GM12878 (cell line): ENCODE results near the gene PURA. TPM values are rescaled to one million over a fixed set of nuclear protein-coding genes. Genes with fewer than 3 reads are reported as not detected.

Experiments
- ATAC-seq: fragments of 200-7000 bp; cut with Tn5 transposase; 3 replicates; pipeline ENCODE4 v1.9.1; 2020; ENCODE audit warnings: mild to moderate bottlenecking, moderate library complexity
- BruUV-seq: library from RNA; stranded (reverse); fragments of 400-500 nt; replicated peaks from 2 replicates; lab custom pipeline; 2021; lab: Mats Ljungman, UMichigan
- CTCF ChIA-PET: fragments of 300-600 bp; sonication (Branson Sonifier 250); formaldehyde crosslinking; extraction: SDS; loops from one replicate; lab custom pipeline; 2021; ENCODE audit warnings: inconsistent platforms; lab: Yijun Ruan, JAX
- POLR2A ChIA-PET: fragments of 350-600 bp; formaldehyde crosslinking; extraction: SDS; loops from one replicate; lab custom pipeline; 2021; ENCODE audit warnings: inconsistent platforms; lab: Charles Lee
- RAD21 ChIA-PET: fragments of 300-600 bp; sonication (Branson Sonifier 250); formaldehyde crosslinking; loops from one replicate; lab custom pipeline; 2023; ENCODE audit warnings: antibody characterized with exemption; ENCODE audit not compliant: unreplicated experiment; lab: Charles Lee
- SMC1A ChIA-PET: fragments of 300-600 bp; sonication (Branson Sonifier 250); formaldehyde crosslinking; loops from one replicate; lab custom pipeline; 2023; ENCODE audit not compliant: unreplicated experiment, uncharacterized antibody; lab: Charles Lee
- DNase-seq: peaks from one replicate; pipeline ENCODE4 v3.0.0-alpha.2; 2011; ENCODE audit warnings: low read depth, low spot score
- FAIRE-seq: peaks from 3 replicates; lab custom pipeline; 2011; peaks lifted over from hg19 to GRCh38; lab: Jason Lieb, UNC
- H2AFZ ChIP-seq: 2 replicates; pipeline ENCODE4 v1.6.0; 2011; ENCODE audit warnings: low read depth, low read length, control low read depth; ENCODE audit not compliant: control insufficient read depth
- H3K27ac ChIP-seq: 2 replicates; pipeline ENCODE4 v1.5.1; 2011; ENCODE audit warnings: control low read depth; ENCODE audit not compliant: control insufficient read depth, insufficient read depth
- H3K27me3 ChIP-seq, 2 experiments: replicated peaks in 1 of 2; 2 replicates each; pipeline versions ENCODE4 v1.6.0 to v1.6.1; 2011; ENCODE audit warnings: low read length in 1 of 2; ENCODE audit not compliant: control insufficient read depth in 2 of 2, insufficient read depth in 2 of 2
- H3K36me3 ChIP-seq, 2 experiments: 2 replicates each; pipeline ENCODE4 v1.5.1; 2011; ENCODE audit warnings: low read length in 1 of 2; ENCODE audit not compliant: control insufficient read depth in 2 of 2, insufficient read depth in 2 of 2
- H3K4me1 ChIP-seq: 2 replicates; pipeline ENCODE4 v1.6.1; 2011; ENCODE audit warnings: mild to moderate bottlenecking, low read length, moderate library complexity, mixed read lengths; ENCODE audit not compliant: control insufficient read depth, insufficient read depth
- H3K4me2 ChIP-seq: 2 replicates; pipeline ENCODE4 v1.6.0; 2011; ENCODE audit warnings: control low read depth; ENCODE audit not compliant: control insufficient read depth, insufficient read depth
- H3K4me3 ChIP-seq: fragments of 200-600 bp; sonication (generic); 2 replicates; pipeline ENCODE4 v1.5.1; 2016
- H3K79me2 ChIP-seq: 2 replicates; pipeline ENCODE4 v1.6.0; 2011; ENCODE audit warnings: low read length; ENCODE audit not compliant: control insufficient read depth, insufficient read depth
- H3K9ac ChIP-seq: 2 replicates; pipeline ENCODE4 v1.8.0; 2011; ENCODE audit warnings: low read length, control low read depth, mixed read lengths; ENCODE audit not compliant: control insufficient read depth, insufficient read depth
- H3K9me3 ChIP-seq: replicated peaks from 3 replicates; pipeline ENCODE4 v1.5.1; 2011; ENCODE audit warnings: mild to moderate bottlenecking, low read length; ENCODE audit not compliant: control insufficient read depth, insufficient read depth
- H4K20me1 ChIP-seq: 2 replicates; pipeline ENCODE4 v1.6.0; 2011; ENCODE audit not compliant: control insufficient read depth, insufficient read depth
- EZH2 ChIP-seq: IDR thresholded peaks from 2 replicates; pipeline ENCODE4 v1.6.1; 2012; ENCODE audit warnings: low read depth, mild to moderate bottlenecking, control low read depth, inconsistent platforms, low read length, borderline replicate concordance; ENCODE audit not compliant: control insufficient read depth
- HCFC1 ChIP-seq: fragments of 150-350 bp; IDR thresholded peaks from 2 replicates; pipeline ENCODE4 v1.6.1; 2014; ENCODE audit warnings: low read length
- HDAC6 ChIP-seq: fragments of 200-600 bp; sonication (generic); IDR thresholded peaks from one replicate; pipeline ENCODE4 v1.8.0; 2017; ENCODE audit warnings: antibody characterized with exemption; ENCODE audit not compliant: unreplicated experiment
- PAX5 ChIP-seq: IDR thresholded peaks from 2 replicates; pipeline ENCODE4 v1.6.1; 2011; ENCODE audit warnings: low read depth, low read length, borderline replicate concordance
- POLR2AphosphoS5 ChIP-seq: IDR thresholded peaks from 2 replicates; pipeline ENCODE4 v1.6.1; 2011; ENCODE audit warnings: mild to moderate bottlenecking, low read length, inconsistent platforms
- RUNX3 ChIP-seq: IDR thresholded peaks from 2 replicates; pipeline ENCODE4 v1.6.1; 2012; ENCODE audit warnings: low read length, inconsistent platforms
- WGBS: methylation state at CpG from one replicate; pipeline ENCODE4 v1.1.6; 2016; ENCODE audit warnings: low lambda C conversion rate; ENCODE audit not compliant: insufficient replicate concordance, insufficient coverage; ENCODE audit errors: missing lambda C conversion rate; 5-methylcytosine and 5-hydroxymethylcytosine counted together
- in situ Hi-C: fragments of 300-500 bp; cut with MboI; formaldehyde crosslinking; loops from 9 replicates; pipeline ENCODE4 v1.14.3; 2018; ENCODE audit warnings: mixed read lengths
- intact Hi-C: fragments of 100-400 bp; cut with micrococcal nuclease; formaldehyde crosslinking; loops from one replicate; pipeline ENCODE4 v1.14.2; 2022; ENCODE audit not compliant: unreplicated experiment
- polyA plus RNA-seq, 11 experiments: library from polyadenylated mRNA; depleted of rRNA in 4 of 11; unstranded in 6 of 11; stranded (reverse) in 5 of 11; fragments of >200 nt; fragmentation: Nextera tagmentation in 4 of 11; fragmentation: Illumina TruSeq in 1 of 11; extraction: Ambion mirVana in 4 of 11; extraction: Trizol in 1 of 11; gene quantifications; 1 replicate in 1 of 11; 2 replicates in 10 of 11; pipeline versions ENCODE4 v1.2.1 to v1.2.3, GENCODE V29; 2011 to 2016; ENCODE audit warnings: inconsistent platforms in 2 of 11, missing spikeins in 2 of 11, low read depth in 1 of 11
- total RNA-seq, 4 experiments: library from RNA; depleted of rRNA in 3 of 4; stranded (reverse); fragments of >200 nt in 3 of 4; fragmentation: Illumina TruSeq in 1 of 4; extraction: Trizol in 1 of 4; gene quantifications; 2 replicates each; pipeline versions ENCODE4 v1.2.1 to v1.2.3, GENCODE V29; 2013 to 2021
- TF ChIP-seq, protein P1 (sequence below): fragments of 450-650 bp; IDR thresholded peaks from 2 replicates; pipeline ENCODE4 v1.6.1; 2017; ENCODE audit warnings: antibody characterized with exemption, mild to moderate bottlenecking, moderate library complexity
- TF ChIP-seq, protein P2 (sequence below): IDR thresholded peaks from 2 replicates; pipeline ENCODE4 v1.6.1; 2011; ENCODE audit warnings: low read depth, low read length, improper control_type of control experiment, borderline replicate concordance

The PURA gene
- total and polyA plus RNA-seq, 10 of the 15 experiments (the other 5 are each of a cell fraction or from before 2014, with no cell fraction given), result 3.3 to 11.8 (median 5.8) TPM

DNA sequence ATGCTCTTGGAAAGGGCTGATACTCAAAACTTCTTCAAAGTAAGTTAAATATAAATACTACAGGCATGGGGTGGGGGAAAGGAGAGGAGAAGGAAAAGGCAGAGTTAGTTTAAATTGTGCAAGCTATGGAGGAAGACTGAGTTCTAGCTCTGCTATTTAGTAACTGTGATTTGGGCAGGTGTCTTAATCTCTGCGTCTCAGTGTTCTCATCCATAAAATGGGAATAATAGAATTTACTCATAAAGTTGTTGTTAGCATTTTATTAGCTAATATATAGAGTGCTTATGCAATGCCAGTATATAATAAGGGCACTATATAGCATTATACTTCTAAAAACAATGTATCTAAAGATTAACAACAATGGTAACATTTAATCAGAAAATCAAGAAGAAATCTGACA lies 12.7 kb upstream of the PURA start (continued):
- TF ChIP-seq, protein P1, sequence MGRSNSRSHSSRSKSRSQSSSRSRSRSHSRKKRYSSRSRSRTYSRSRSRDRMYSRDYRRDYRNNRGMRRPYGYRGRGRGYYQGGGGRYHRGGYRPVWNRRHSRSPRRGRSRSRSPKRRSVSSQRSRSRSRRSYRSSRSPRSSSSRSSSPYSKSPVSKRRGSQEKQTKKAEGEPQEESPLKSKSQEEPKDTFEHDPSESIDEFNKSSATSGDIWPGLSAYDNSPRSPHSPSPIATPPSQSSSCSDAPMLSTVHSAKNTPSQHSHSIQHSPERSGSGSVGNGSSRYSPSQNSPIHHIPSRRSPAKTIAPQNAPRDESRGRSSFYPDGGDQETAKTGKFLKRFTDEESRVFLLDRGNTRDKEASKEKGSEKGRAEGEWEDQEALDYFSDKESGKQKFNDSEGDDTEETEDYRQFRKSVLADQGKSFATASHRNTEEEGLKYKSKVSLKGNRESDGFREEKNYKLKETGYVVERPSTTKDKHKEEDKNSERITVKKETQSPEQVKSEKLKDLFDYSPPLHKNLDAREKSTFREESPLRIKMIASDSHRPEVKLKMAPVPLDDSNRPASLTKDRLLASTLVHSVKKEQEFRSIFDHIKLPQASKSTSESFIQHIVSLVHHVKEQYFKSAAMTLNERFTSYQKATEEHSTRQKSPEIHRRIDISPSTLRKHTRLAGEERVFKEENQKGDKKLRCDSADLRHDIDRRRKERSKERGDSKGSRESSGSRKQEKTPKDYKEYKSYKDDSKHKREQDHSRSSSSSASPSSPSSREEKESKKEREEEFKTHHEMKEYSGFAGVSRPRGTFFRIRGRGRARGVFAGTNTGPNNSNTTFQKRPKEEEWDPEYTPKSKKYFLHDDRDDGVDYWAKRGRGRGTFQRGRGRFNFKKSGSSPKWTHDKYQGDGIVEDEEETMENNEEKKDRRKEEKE, result no peak
- TF ChIP-seq PAX5, result no peak
- TF ChIP-seq POLR2AphosphoS5, result no peak
- TF ChIP-seq HCFC1, result no peak
- TF ChIP-seq, all 136 proteins: peak for 0

DNA sequence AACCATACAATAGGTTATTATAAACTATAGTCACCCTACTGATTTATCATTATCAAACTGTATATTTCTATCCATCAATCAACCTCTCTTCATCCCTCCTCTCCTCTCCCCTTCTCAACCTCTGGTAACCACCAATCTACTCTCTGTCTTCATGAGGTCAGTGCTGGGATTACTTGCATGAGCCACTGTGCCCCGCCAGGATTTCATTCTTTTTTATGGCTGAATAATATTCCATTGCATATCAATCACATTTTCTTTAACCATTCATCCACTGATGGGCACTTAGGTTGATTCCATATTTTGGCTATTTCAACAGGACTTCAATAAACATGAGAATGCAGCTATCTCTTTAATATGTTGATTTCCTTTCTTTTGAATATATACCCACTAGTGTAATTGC lies 10.8 kb upstream of the PURA start:
- intact Hi-C loops, result no loop called here
- Histone ChIP-seq H3K4me2 (no peak overlapping the region), H2AFZ (no peak overlapping the region), H3K4me1 (peaks cover 8% of the 10 kb centered on the region), H3K27me3 (no peaks in the 10 kb centered on the region), H3K36me3 (no peaks in the 10 kb centered on the region), H4K20me1 (no peaks in the 10 kb centered on the region), H3K79me2 (no peaks in the 10 kb centered on the region), H3K27ac (no peak overlapping the region), H3K9ac (no peak overlapping the region), H3K4me3 (no peak overlapping the region), H3K9me3 (no peaks in the 10 kb centered on the region)
- ATAC-seq, result no peak
- TF ChIP-seq RUNX3 (no peak), HDAC6 (no peak), EZH2 (no peak)
- TF ChIP-seq, protein P2, sequence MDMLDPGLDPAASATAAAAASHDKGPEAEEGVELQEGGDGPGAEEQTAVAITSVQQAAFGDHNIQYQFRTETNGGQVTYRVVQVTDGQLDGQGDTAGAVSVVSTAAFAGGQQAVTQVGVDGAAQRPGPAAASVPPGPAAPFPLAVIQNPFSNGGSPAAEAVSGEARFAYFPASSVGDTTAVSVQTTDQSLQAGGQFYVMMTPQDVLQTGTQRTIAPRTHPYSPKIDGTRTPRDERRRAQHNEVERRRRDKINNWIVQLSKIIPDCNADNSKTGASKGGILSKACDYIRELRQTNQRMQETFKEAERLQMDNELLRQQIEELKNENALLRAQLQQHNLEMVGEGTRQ, result no peak
- ChIA-PET CTCF (interaction anchor here (1.2 to 4.7 kb wide), 3 partner anchors 9 to 41 kb away, joined by 3 to 31 read pairs (median 3); no protein-coding TSS in a partner anchor), POLR2A (interaction anchor here (0.6 kb wide), 1 partner anchor 11 kb away, joined by 3 read pairs; no protein-coding TSS in a partner anchor), RAD21 (no interaction called here), SMC1A (interaction anchor here (0.5 to 1.1 kb wide), 4 partner anchors 12 to 22 kb away, joined by 3 to 4 read pairs (median 3); no protein-coding TSS in a partner anchor)
- no peak for FAIRE-seq
- BruUV-seq, result no TSS peak
- in situ Hi-C loops, result no loop called here
- WGBS, result 0% methylated on average over 1 of the region's 1 CpG
- no peak for DNase-seq
